Parathyroid adenoma (tissue), 2 donors: ENCODE measurements around the gene GNA12.
A peak's percentile ranks its signal among the peaks of the same experiment; 100 is the strongest.

ENCODE experiments used
- H2AFZ ChIP-seq: fragments of 300-600 bp; sonication (generic); one replicate; pipeline ENCODE4 v1.7.0; 2017; ENCODE audit warnings: antibody characterized with exemption, mild to moderate bottlenecking
- H3K27ac ChIP-seq: fragments of 300-600 bp; sonication (generic); one replicate; pipeline ENCODE4 v1.7.0; 2017
- H3K27me3 ChIP-seq: fragments of 300-600 bp; sonication (generic); one replicate; pipeline ENCODE4 v1.7.0; 2017; ENCODE audit warnings: low read length; ENCODE audit not compliant: control insufficient read depth, insufficient read depth
- H3K36me3 ChIP-seq: fragments of 300-600 bp; sonication (generic); one replicate; pipeline ENCODE4 v1.7.0; 2017; ENCODE audit warnings: low read length; ENCODE audit not compliant: control insufficient read depth, insufficient read depth
- H3K4me1 ChIP-seq: fragments of 300-600 bp; sonication (generic); one replicate; pipeline ENCODE4 v1.7.0; 2017; ENCODE audit warnings: control low read depth
- H3K4me2 ChIP-seq: fragments of 300-600 bp; sonication (generic); one replicate; pipeline ENCODE4 v1.7.0; 2017; ENCODE audit warnings: low read length
- H3K4me3 ChIP-seq: fragments of 300-600 bp; sonication (generic); one replicate; pipeline ENCODE4 v1.7.0; 2017; ENCODE audit warnings: low read depth, low read length
- H3K79me2 ChIP-seq: fragments of 300-600 bp; sonication (generic); one replicate; pipeline ENCODE4 v1.7.0; 2017; ENCODE audit warnings: control low read depth
- H3K9ac ChIP-seq: fragments of 300-600 bp; sonication (generic); one replicate; pipeline ENCODE4 v1.7.0; 2017; ENCODE audit warnings: mild to moderate bottlenecking
- H3K9me3 ChIP-seq: fragments of 300-600 bp; sonication (generic); one replicate; pipeline ENCODE4 v1.7.0; 2017; ENCODE audit warnings: low read length; ENCODE audit not compliant: control insufficient read depth
- TF ChIP-seq, protein P1 (sequence below): fragments of 300-600 bp; sonication (generic); IDR thresholded peaks from one replicate; pipeline ENCODE4 v1.7.0; 2017; ENCODE audit warnings: antibody characterized with exemption, mild to moderate bottlenecking
- donor health status: primary hyperparathyroidism.

GNA12 gene

DNA sequence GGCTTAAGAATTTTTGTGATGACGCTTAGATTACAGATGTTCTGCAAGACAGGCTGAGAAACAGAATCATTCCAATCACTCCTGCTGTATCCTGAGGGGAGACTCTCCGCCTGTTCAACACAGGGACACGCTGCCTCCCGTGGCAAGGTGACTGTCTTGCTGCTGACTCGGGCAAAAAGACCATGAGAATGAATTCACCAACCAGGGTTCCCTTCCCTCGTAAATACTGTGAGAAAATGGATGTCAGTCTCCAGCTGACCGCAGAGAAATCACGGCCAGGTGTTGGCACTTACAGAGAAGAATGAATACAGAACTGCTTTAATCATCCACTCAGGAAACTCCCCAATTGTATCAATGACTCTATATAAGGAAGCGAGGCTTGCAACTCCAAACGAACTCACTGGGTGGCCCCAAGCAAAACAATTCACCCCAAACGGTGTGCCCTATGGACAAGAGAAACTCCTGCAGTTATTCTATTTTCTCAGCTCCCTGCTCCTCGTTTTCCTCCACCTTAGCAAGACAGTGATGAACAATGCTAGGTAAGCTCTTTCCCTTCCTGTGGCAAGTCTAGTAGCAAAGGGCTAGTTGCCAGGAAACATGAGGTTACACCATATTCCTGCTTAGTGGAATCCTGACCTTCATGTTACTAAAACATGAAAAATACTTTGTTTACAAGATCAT lies 22.8 kb downstream of the GNA12 start:
- H3K9ac ChIP-seq = no peak overlapping the region
- TF ChIP-seq, protein P1, sequence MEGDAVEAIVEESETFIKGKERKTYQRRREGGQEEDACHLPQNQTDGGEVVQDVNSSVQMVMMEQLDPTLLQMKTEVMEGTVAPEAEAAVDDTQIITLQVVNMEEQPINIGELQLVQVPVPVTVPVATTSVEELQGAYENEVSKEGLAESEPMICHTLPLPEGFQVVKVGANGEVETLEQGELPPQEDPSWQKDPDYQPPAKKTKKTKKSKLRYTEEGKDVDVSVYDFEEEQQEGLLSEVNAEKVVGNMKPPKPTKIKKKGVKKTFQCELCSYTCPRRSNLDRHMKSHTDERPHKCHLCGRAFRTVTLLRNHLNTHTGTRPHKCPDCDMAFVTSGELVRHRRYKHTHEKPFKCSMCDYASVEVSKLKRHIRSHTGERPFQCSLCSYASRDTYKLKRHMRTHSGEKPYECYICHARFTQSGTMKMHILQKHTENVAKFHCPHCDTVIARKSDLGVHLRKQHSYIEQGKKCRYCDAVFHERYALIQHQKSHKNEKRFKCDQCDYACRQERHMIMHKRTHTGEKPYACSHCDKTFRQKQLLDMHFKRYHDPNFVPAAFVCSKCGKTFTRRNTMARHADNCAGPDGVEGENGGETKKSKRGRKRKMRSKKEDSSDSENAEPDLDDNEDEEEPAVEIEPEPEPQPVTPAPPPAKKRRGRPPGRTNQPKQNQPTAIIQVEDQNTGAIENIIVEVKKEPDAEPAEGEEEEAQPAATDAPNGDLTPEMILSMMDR = no peak
- no peaks in the 10 kb centered on the region for H3K4me1 ChIP-seq
- H3K4me3 ChIP-seq = no peak overlapping the region
- peak overlapping the region; percentile 45 for H3K4me2 ChIP-seq
- H3K27ac ChIP-seq = no peak overlapping the region
- no peaks in the 10 kb centered on the region for H3K27me3 ChIP-seq
- no peak overlapping the region for H2AFZ ChIP-seq
- H3K36me3 ChIP-seq = no peaks in the 10 kb centered on the region
- no peaks in the 10 kb centered on the region for H3K9me3 ChIP-seq
- peaks cover 47% of the 10 kb centered on the region for H3K79me2 ChIP-seq

DNA sequence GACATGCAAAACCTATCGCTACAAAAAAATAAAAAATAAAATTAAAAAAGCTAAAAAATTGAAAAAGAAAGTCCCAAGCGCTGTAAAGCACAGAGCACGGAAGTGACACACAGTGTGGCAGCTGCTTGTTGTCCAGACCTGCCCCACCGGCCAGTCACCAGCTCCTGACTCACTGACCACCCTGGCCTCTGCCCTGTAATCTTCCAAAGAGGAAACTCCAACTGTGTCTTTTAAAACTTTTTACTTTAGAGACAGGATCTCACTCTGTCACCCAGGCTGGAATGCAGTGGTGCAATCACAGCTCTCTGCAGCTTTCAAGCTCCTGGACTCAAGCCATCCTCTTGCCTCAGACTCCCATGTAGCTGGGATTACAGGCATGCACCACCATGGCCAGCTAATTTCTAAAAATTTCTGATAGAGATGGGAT lies 23.6 kb downstream of the GNA12 start:
- Histone ChIP-seq H3K27me3 (no peaks in the 10 kb centered on the region), H3K4me1 (no peaks in the 10 kb centered on the region), H2AFZ (no peak overlapping the region), H3K79me2 (peaks cover 47% of the 10 kb centered on the region), H3K4me2 (no peak overlapping the region), H3K9ac (no peak overlapping the region), H3K4me3 (no peak overlapping the region), H3K36me3 (no peaks in the 10 kb centered on the region), H3K27ac (no peak overlapping the region), H3K9me3 (no peaks in the 10 kb centered on the region)
- TF ChIP-seq, protein P1 = no peak

DNA sequence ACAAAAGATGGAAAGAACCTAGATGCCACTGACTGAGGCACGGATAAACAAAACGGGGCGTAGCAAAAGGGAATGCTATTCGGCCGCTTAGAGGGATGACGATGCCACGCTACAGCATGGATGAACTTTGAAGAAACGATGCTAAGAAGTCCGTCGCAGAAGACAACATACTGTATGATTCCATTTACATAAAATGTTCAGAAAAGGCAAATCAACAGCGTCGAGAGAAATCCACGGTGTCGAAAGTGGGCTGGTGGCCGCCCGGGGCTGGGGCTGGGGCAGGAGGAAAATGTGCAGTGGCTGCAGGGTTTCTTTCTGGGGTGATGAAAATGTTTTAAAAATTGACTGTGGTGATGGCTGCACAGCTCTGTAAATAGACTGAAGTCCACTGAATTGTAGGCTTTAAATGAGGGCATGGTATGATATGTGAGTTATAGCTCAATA lies 24.1 kb downstream of the GNA12 start:
- no peak overlapping the region for H3K27ac ChIP-seq
- no peaks in the 10 kb centered on the region for H3K27me3 ChIP-seq
- TF ChIP-seq, protein P1 = no peak

DNA sequence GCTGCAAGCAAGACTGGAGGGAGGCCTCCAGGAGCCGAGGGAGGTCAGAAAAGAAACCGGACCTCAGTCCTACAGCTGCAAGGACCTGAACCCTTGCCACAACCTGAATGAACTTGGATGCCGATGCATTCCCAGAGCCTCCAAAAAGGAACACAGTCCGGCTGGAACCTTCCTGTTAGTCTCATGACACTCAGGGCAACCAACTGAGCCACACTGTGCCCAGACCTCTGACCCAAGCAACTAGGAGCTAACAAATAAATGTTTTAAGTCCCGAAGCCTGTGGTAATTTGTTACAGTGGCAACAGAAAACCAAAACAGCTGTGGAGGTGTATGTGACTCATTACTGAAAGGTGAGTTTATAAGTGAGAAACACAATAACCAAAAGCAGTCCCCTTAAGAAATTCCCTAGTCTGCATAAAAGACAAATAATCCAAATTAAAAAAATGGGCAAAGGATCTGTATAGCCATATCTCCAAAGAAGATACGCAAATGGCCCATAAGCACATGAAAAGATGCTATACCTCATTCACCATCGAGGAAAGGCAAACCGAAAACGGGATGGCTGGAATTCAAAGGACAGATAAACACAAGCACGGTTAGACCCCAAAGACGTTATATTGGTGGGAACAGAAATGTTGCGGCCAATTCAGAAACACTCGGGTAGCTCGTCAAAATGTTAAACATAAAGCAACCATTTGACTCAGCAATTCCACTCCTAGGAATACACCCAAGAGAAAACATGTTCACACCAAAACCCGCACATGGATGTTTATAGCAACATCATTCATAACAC lies 24.8 kb downstream of the GNA12 start:
- Histone ChIP-seq H3K27ac (no peak overlapping the region), H3K4me3 (no peak overlapping the region), H3K79me2 (peaks cover 49% of the 10 kb centered on the region), H3K27me3 (no peaks in the 10 kb centered on the region), H3K9ac (no peak overlapping the region), H3K9me3 (no peaks in the 10 kb centered on the region), H3K36me3 (no peaks in the 10 kb centered on the region), H3K4me2 (no peak overlapping the region), H3K4me1 (no peaks in the 10 kb centered on the region), H2AFZ (no peak overlapping the region)
- TF ChIP-seq, protein P1 = no peak

More for the DNA sequence above, 24.1 kb downstream of the GNA12 start:
- Histone ChIP-seq H3K4me2 (no peak overlapping the region), H3K9ac (no peak overlapping the region), H3K36me3 (no peaks in the 10 kb centered on the region), H3K79me2 (peaks cover 46% of the 10 kb centered on the region), H2AFZ (no peak overlapping the region), H3K4me1 (no peaks in the 10 kb centered on the region), H3K4me3 (no peak overlapping the region), H3K9me3 (no peaks in the 10 kb centered on the region)
